ENCODE data around the gene MOBP.
"Not testable (repeated sequence)": the region's sequence is repeated elsewhere in the genome, so short reads cannot be mapped to it uniquely, and the experiment has no call there.

The MOBP gene

DNA sequence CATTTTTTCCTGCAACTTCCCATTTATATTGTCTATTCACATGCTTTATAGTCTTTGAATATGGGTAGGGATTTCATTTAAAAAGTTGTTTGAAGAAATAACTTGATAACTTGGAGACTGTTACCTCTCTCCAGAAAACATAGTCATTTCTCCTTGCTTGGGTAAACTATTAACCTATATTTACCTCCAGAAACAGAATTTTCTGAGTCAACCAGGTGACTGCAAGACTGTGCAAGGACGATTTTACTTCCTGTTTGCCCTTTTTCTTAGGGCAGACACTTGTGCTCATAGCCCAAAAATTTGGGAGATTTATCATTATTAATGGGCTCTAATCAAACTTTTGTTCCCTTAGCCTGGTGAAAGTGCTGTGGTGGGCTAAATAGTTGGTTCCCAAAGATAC is 14.3 kb upstream of the MOBP start:
- DNase-seq (no peak), ATAC-seq (no peak)

DNA sequence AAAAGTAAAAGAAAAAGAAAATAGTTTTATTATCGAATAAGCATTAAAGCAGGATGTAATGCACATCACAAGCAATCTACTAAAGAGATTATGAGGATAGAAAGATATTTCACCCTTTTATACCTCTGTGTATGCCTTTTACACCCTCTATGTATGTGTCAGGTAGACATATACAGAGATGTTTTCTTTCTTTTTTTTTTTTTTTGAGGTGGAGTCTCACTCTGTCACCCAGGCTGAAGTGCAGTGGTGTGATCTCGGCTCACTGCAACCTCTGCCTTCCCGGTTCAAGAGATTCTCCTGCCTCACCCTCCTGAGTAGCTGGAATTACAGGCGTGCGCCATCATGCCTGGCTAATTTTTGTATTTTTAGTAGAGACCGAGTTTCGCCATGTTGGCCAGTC is 13.6 kb upstream of the MOBP start:
- ATAC-seq, DNase-seq: not testable (repeated sequence)

DNA sequence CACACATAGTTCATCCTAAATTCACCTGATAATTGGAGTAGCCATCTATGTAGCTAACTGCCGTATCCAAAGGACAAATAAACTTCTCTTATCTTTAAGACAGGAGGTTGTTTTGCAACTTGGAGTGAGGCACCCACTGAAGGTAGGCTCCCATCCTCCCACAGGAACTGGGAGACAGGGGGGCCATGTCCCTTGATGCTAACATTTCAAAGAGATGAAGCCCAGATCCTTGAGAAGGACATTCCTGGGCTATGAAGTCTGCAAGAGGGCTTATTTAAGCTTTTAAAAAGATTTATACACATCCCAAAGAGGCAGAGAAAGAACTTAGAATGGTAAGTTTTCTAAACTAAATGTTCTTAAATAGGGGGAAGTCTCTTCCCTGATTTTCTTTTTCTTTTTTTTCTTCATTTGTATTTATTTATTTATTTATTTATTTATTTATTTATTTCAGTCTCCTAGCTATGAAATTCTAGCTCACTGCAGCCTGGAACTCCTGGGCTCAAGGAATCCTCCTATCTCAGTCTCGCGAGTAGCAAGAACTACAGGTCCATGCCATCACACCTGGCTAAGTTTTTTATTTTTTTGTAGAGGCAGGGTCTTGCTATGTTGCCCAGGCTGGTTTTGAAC is 12.8 kb upstream of the MOBP start:
- DNase-seq (no peak), ATAC-seq (no peak)

DNA sequence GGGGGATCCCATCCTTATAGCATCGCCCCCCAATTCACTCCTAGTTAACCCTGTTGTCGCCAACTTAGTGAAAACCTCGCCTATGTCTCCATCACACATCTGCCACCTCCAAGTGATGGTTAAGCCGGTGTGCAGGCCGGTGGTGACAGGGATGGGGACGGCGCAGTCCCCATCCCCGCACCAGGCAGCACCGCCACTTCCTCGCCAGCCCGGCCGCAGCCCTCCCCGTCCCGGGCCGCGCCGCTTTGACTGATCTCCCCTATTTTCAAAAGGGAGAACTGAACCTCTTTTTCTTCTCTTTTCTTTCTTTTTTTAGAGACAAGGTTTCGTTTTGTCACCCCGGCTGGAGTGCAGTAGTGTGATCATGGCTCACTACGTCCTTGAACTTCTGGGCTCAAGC is 11.3 kb upstream of the MOBP start:
- ATAC-seq (no peak), DNase-seq (no peak)

DNA sequence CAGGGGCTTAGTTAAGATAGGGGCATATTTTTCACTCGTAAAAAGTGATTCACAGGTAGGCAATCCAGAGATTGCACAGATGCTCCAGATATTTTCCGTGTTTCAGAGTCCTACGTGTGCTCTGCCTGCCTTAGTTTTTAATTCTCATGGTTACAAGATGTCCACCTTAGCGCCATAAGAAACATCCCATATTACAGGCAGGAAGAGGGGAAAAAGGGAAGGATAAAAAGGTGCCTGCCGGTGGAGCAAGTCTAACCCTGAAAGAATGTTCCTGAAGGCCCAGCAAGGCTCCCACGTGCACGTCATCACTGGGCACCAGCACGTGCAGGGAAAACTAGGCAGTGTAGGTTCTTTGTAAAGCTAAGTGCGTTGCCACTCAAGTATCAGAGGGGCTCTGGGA is 10.1 kb upstream of the MOBP start:
- ATAC-seq = no peak
- DNase-seq = no peak

DNA sequence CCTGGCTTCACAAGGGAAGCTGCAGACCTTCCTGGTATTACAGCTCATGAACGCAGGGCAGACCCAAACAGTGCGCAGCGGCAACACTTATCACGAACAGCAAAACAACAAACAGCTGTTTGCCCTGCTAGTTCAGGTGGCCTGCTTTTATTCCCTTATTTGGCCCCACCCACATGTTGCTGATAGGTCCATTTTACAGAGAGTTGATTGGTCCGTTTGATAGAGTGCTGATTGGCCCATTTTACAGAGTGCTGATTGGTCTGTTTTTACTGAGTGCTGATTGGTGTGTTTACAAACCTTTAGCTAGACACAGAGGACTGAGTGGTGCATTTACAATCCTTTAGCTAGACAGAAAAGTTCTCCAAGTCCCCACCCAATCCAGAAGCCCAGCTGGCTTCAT is 8.9 kb upstream of the MOBP start:
- DNase-seq, ATAC-seq: not testable (repeated sequence)

DNA sequence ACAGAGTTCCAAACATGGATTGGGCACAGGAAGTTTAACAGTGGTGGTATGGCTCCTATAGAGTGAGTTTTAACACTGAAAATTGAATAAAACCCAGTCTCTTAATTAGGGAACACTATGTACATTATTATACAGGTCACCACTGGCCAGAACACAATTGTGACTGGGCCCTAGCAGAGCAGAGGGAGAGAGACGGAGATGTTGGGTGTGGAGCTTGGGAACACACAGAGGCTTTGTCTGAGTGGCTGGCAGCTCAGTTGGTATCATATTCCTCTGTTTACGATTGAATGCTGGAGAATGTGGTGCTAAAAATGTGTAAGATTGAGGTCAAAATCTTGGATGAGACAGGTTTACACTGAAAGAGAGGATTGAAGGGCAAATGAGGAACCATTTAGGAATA is 6.8 kb upstream of the MOBP start:
- ATAC-seq = no peak
- no peak for DNase-seq

DNA sequence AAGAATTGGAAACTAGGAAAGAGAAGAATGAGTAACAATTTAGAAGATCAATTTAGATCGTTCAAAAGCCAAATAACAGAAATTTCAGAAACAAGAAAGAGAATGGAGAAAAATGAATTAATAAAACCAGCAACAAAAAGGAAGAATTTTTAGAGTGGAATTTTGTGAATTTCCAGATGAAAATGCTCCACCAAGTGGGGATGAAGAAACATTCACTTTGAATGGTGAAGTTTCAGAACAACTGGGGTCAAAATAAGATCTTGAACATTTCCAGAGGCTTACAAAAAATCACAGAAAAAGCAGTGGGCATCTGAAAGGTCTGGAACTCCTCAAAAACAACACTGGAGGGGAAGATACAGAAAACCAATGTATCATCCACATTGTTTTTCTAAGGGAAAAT is 4.2 kb upstream of the MOBP start:
- DNase-seq (no peak), ATAC-seq (no peak)

DNA sequence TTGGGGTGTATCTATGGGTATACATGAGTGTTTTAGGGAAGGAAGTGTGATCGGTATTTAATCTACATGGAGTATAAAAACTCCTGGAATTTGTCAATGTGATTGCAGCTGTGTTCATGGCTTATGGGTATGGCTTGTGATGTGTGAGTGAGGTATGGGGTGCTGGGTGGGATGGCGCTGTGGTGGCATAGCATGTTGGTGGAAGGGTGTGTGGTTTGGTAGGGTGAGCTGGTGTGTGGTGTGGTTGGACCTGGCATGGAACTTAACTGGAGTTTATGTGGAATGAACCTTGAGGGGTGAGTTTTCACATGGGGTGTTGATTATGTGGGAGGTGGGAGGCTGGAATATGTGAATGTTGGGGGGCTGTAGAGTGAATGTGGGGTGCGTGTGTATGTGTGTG is 492 bp upstream of the MOBP start:
- ATAC-seq (no peak), DNase-seq (no peak)

DNA sequence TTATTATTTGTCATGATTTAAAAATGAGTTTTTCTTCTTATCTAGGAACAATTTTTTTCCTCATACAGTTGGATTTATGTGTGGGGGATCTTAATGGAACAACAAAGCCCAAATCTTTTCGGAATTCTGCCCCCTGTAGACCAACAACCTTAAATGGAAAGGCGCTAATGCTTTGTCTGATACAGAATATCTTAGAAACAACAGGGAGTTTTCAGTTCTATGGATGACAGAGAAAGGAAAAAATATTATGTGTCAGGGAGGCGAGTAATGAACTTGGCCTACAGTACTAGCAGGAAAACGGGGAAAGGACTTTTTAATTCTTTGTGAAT is 592 bp downstream of the MOBP start:
- no peak for DNase-seq
- ATAC-seq = no peak

DNA sequence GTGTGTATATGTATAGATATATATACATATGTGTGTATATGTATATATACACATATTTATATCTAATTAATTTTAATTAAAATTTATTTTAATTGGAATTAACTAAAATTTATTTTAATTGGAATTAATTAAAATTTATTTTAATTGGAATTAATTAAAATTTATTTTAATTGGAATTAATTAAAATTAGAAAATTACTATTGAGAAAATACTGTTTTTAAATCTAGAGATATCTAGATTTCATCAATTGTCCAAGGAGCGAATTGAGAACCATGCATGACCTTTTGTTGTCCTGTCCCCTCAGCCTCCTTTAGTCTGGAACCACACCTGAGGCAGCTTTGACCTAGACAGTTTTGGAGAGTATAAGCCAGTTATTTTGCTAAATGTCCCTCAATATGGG is 1.8 kb downstream of the MOBP start:
- ATAC-seq = no peak
- DNase-seq = no peak

DNA sequence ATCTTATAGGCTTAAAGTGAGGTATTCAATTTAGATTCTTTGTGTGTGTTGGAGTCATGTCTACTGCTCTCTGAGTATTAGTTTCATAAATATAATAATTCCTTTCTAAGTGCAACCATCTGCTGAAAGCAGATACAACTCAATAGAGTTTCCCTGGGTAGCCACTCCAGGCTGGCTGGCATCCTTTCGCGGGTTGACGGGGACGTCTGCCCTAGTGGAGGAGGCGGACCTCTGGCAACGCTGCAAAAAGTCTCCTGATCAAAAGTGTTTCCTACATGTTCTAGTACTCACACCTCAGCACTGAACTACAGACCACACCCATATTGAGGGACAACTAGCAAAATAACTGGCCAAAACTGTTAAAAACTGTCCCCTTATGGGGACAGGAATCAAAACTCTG is 2.5 kb downstream of the MOBP start:
- DNase-seq (no peak), ATAC-seq (no peak)

DNA sequence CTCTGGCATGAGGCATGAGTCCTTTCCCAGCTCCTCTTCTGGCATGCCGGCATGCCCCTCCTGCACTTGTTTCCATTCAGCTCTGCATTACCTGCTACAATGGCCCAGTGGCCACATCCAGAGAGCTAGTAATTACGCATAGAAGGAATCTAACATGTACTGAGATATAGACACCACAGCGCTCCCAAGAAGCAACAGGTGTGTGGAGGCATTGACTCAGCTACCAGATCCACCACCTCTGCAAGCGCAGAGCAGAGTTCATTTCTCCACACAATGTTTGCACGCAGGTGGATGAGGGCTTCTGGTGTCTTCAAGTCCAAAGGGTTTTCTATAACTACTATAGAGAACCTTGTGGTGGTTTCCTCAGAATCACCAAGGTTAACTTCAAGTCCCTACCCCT is 4.2 kb downstream of the MOBP start:
- DNase-seq (no peak), ATAC-seq (no peak)

DNA sequence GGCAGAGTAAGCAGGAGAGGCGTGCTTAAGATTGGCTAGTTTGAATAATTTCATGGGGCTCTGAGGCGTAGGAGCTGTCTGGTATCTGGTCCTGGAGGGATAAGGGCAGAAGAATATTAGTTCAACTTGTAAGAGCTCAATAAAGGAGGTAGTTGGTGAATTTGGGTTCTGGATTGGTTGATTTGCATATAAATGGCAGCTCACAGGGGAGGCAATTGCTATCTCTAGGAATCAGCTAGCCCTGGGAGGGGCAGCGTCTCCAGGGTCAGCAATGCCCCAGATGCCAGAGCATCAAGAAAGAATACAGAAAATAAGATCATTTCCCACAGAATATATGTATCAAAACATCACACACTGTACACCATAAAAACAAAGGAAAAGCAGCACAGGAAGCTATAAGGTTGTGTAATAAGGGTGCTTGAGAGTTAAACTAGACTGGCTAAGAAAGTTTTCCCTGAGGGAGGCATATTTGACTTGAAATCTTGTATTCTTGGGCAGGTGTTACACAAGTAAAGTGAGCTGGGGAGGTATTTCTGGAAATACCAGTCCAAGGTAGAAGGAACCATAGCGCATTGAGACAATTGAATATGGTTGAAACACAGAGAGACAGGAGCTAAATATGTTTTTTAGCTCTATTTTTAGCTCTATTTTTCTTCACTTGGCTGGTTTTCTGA is 6.1 kb downstream of the MOBP start:
- no peak for DNase-seq
- ATAC-seq = no peak

DNA sequence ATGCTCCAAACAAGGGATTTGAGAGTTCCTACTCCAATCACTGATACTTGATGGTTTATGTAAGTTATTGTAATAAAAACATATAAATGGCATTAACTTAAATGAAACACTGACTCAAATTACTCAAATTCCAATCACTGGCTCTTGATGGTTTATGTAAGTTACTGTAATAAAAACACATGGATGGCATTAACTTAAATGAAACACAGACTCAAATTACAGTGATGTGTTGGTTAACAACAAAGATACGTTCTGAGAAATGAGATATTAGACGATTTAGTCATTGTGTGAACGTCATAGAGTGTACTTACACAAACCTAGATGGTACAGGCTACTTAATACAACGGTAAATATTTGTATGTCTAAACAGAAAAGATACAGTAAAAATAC is 6.6 kb downstream of the MOBP start:
- no peak for ATAC-seq
- no peak for DNase-seq

DNA sequence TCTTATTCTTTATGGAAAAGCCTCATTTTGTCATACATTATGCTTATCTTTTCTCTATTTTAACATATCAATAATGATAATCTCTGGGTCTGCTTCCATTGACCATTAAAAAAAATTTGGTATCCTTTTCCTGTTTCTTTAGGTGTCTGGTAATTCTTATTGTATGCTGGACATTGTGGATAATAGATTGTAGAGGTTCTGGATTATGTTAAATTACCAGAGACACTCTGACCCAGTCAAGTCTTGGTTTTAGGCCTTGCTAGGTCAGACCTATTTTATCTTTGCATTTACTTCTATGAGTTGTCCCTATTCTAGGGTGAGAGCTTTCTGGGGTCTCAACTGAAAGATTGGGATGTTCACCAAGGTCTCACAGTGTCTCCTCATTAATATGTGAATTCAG is 9.3 kb downstream of the MOBP start:
- ATAC-seq (no peak), DNase-seq (no peak)

DNA sequence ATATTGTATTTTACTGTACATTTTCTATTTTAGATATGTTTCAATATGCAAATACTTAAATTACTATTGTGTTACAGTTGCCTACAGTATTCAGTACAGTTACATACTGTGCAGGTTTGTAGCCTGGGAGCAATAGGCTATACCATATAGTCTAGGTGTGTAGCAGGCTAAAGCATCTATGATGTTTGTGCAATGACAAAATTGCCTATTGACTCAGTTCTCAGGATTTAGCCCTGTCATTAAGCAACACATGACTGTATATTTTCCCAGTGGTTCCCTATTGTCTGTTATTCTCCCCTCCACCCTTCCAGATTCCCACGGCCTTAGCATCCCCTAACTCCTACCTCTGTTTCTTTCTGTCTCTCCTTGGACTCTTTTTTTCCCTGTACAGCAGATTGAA is 10.7 kb downstream of the MOBP start:
- ATAC-seq = no peak
- DNase-seq = no peak

DNA sequence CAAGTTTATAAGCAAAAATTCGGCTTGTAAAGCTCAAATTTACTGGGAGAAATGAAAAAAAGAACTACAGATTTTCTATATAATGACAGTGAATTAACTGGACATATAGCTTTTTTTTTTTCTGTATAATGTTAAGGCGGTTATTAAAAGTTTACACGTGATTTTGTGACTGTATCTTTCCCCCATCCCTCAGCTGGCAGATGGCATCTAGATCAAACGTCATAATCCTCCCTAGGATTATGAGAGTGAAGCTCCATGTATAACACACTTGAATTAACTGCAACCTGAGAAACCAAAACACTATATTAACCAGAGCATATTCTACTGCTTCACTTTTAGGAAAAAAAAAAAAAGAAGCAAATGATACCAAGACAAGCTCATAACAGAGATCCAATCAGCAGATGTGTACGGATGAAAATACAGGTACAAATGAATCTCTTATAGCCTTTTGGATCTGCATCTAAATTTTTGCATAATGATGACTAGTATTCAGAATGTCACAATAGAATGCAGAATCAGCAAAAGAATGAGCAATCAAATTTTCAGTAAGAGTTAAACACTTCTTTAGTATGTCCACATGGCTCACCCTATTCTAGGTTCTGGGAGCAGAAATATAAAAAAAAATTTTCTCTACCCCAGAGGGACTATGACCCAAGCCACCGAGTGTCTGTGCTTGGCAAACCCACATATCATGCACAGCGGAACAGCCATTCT is 12.4 kb downstream of the MOBP start:
- DNase-seq = no peak
- no peak for ATAC-seq

DNA sequence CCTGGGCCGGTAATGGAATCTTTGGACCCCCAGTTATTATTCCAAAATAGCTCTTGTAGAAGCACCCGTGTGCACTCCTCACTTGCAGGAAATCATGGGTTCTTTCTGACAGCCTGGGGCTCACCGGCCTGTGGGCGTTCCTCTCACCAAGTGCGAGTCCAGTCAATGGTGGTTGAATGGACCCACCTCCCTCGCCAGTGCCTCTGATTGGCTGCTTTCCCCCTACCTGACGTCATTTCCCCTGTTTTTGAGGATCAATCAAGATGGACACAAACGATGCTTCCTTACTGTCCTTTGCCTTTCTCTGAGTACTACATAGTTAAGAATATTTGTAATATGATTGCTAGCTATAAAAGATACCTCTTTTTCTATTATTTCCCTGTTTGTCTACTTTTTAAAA is 18.1 kb downstream of the MOBP start:
- ATAC-seq = no peak
- no peak for DNase-seq

DNA sequence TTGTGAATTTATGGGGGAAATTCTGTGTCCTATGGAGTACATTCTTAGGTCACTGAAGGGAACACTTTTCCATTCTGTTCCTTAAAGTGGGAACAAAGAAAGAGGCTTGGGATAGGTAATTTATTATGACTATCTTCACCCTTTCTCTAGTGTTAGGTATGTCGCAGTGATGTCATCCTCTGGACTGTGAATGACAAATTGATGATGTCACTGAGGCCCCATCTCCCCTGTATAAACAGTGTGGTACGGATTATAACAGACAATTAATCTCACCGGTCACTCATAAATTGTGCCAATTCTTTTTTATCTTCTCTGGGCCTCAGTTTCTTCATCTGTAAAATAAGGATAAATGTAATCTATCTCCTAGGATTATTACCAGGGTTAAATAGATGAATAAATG is 23.5 kb downstream of the MOBP start:
- ATAC-seq (no peak), DNase-seq (no peak)

DNA sequence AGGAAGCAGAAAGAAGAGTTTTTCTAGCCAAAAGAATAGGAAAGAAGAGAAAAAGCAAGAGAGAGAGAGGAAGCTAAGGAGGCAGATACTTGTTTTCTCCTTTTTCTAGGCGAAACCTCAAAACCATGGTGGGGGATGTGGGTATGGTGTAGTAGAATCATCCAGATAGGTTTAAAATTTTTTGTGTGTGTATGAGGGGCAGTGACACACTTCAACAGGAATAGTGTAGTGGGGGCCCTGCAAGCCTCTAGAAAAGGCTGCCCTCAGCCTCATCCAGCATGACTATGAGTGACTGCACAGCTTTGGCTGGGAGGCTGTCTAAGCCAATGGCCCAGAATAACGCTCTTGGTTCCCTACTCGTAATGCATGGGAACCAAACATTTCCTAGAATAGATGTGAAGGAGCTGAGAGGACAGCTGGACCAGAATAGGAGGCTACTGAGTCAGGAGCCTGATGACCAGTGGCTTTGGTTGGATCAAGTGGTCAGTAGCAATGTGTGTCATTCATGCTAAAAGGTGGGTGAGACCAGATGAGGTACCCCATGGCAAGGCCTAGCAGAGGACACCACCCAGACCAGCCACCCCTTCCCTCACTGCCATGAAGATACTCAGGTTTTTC is 24.4 kb downstream of the MOBP start:
- DNase-seq (no peak), ATAC-seq (no peak)

DNA sequence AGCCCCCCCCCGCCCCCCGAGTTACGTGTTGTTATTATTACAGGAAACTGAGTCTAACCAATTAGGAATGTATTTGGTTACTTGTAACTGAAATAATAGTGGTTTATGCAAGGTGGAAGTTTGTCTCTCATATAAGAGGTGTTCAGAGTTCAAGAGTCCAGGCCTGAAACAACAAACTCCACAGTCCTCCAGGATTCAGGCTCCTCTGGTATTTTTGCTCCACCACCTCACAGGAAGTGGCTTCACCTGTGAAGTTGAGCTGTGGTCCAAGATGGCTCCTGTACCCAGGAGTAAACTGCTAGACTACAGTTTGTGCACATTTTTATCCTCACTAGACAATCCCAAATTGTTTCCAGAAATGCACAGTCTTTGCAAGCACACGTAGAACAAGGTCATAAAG is 27.3 kb downstream of the MOBP start:
- no peak for ATAC-seq
- no peak for DNase-seq

DNA sequence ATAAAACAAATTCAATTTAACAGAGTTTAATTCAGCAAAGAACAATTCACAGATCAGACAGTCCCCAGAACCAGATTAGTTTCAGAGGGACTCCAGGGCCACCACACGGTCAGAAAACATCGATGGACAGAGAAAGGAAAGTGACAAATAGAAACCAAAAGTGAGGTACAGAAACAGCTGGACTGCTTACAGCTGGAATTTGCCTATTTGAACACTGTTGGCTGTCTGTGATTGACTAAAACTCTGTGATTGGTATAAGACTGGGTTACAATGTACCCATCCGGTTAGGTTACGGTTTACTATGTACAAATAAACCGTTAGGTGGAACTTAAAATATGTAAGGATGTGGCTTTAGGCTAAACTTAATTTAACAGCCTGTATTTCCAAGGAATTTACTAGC is 30.3 kb downstream of the MOBP start:
- no peak for DNase-seq
- ATAC-seq = no peak
